ENCODE results near the gene SEH1L. TPM values are rescaled to one million over a fixed set of nuclear protein-coding genes. Genes with fewer than 3 reads are reported as not detected.
"Not testable (repeated sequence)": the region's sequence is repeated elsewhere in the genome, so short reads cannot be mapped to it uniquely, and the experiment has no call there.

The SEH1L gene
- total and polyA plus RNA-seq, 2 donors, result 18.1 to 26.6 TPM

- 81% methylated on average over 2 of the region's 2 CpGs for WGBS
These were observed 45.6 kb downstream of the SEH1L start for GRCh38 chr18:12993439-12993838.

DNA sequence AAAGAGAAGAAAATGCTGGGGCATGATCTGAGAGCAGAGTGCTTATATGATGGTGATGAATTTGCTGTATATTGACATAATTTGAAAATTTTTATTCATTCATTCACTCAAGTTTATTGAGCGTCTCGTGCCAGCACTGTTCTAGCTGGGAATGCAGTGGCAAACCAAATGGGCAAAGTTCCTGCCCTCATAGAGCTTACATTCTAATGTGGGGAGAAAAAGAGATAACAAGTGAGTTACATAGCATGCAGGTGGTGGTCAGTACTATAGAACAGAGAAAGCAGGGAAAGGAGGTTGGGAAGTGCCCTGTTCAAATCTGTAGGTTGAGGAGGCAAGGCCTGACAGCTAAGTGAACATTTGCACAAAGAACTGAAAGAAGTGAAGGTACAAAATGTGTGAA, 47.6 kb downstream of the SEH1L start:
- H3K4me1 ChIP-seq (ENCODE audit: insufficient read depth), result no peaks in the 10 kb centered on the region
- DNase-seq (ENCODE audit: extremely low spot score), result no peak
- H3K27ac ChIP-seq (ENCODE audit: low read depth), result no peak overlapping the region
- no peak overlapping the region for H3K4me3 ChIP-seq (ENCODE audit: low read depth, low read length)
- H3K36me3 ChIP-seq (ENCODE audit: insufficient read depth), result no peaks in the 10 kb centered on the region
- 100% methylated on average over 2 of the region's 2 CpGs for WGBS

More at GRCh38 chr18:12993439-12993838, 45.6 kb downstream of the SEH1L start:
- no peaks in the 10 kb centered on the region for H3K36me3 ChIP-seq (ENCODE audit: insufficient read depth)
- H3K4me1 ChIP-seq (ENCODE audit: insufficient read depth), result no peaks in the 10 kb centered on the region
- no peak overlapping the region for H3K4me3 ChIP-seq (ENCODE audit: low read depth, low read length)
- DNase-seq (ENCODE audit: extremely low spot score), result no peak
- H3K27ac ChIP-seq (ENCODE audit: low read depth), result no peak overlapping the region

DNA sequence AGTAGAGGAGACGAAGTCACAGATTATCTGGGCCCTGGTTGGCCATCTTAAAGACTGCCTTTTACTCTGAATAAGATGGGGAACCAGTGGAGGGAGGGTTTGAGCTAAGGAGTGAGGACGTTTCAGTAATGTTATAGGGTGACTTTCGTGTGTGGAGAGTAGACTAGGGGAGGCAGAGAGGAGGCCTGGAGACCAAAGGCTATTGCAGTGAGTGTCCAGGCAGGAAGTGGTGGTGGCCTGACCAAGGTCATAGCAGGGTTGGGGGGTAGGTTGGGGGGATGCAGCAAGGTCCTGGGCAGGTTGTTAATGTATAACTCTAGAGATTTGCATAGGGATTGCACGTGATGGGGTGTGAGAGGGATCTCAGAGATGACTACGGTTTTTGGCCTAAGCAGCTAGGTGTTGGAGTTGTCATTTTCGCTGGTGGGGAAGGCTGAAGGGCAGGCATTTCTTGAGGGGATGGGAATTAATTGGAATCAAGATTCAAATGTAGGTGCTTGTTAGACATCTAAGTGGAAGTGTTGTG, 48.2 kb downstream of the SEH1L start:
- H3K27ac ChIP-seq (ENCODE audit: low read depth), result no peak overlapping the region
- no peaks in the 10 kb centered on the region for H3K36me3 ChIP-seq (ENCODE audit: insufficient read depth)
- H3K4me1 ChIP-seq (ENCODE audit: insufficient read depth), result no peaks in the 10 kb centered on the region
- 92% methylated on average over 6 of the region's 6 CpGs for WGBS
- H3K4me3 ChIP-seq (ENCODE audit: low read depth, low read length), result no peak overlapping the region
- DNase-seq (ENCODE audit: extremely low spot score), result no peak

DNA sequence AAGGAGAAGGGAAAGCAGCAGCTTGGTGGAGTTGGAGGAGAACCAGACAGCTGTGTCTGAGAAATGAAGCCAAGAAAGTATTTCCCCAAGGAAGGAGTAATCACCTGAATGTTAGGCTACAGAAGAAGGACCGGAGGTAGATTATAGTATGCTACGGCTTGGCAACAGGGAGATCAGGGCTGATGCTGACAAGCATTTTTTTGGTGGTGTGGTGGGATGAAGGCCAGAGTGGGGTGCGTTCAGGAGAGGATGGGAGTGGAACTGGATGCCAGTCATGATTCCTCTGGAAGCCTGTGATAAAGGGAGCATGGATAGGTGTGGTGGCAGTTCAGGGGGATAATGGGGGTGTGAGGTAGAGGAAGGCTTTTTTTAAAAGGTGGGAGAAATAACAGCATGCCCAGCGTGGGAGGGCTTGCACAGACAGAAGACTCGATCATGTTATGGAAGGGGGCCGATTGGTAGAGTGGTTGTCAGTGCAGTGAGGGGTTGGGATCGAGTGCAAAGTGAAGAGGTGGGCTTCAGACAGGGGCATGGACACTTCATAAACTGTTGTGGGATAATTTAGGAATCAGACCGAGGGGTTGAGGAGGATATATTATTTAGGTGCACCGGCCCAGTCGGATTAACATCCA, 49.0 kb downstream of the SEH1L start:
- no peak overlapping the region for H3K27ac ChIP-seq (ENCODE audit: low read depth)
- DNase-seq (ENCODE audit: extremely low spot score), result no peak
- 59% methylated on average over 10 of the region's 10 CpGs for WGBS
- H3K4me3 ChIP-seq (ENCODE audit: low read depth, low read length), result no peak overlapping the region
- no peaks in the 10 kb centered on the region for H3K36me3 ChIP-seq (ENCODE audit: insufficient read depth)
- H3K4me1 ChIP-seq (ENCODE audit: insufficient read depth), result no peaks in the 10 kb centered on the region

DNA sequence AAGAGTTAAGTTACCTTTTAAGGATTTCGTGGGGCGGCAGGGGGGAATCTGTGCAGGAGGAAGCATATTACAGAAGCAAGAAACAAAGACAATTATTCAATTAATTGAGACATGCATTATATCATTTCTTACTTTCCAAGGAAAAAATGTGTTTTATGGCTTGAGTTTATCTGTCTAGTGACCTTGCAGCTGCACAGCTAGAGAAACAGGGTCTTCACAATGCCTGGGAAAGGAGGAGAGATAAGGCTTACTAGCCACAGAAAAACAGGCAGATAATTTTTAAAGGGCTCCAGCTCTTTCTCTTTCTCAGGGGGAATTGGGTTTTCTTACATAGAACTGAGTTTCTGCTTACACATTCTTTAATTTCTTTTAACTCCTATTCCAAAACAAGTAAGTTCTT, 49.5 kb downstream of the SEH1L start:
- H3K4me3 ChIP-seq (ENCODE audit: low read depth, low read length); DNase-seq (ENCODE audit: extremely low spot score); H3K27ac ChIP-seq (ENCODE audit: low read depth); H3K4me1 ChIP-seq (ENCODE audit: insufficient read depth); H3K36me3 ChIP-seq (ENCODE audit: insufficient read depth): not testable (repeated sequence)
- 58% methylated on average over 2 of the region's 2 CpGs for WGBS

DNA sequence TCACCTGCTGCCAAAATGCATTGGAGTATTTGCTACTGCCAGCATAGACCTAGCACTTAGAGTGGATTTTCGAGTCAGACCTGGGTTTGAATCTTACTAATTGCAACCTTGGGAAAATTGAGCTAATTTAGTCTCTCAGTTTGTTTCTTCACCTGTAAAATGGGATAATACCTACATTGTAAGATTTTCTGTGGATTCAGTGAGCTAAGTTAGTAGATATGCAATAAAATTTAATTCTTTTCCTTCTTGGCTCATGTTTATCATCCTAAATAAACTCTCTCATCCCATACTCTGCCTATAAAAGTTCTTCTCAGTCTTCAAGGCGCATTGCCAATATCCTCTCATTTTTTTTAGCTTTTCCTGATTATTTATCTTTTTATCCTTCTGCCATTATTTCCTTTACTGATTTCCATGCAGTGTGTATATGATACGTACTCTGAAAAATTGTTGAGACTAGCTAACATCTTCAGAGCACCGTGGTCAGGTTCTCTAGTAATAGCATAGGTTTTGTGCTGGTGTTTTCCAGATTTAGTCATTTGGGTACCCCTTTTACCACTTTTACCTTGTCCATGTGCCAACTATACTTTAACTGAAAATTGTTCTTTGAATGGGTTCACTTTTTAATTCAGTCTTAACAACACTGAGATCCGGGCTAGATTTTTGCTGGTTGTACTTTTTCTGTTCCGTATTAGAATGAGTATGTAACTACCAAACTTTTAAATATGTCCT, 50.7 kb downstream of the SEH1L start:
- DNase-seq (ENCODE audit: extremely low spot score), result no peak
- Histone ChIP-seq H3K27ac (ENCODE audit: low read depth) (no peak overlapping the region), H3K36me3 (ENCODE audit: insufficient read depth) (no peaks in the 10 kb centered on the region), H3K4me3 (ENCODE audit: low read depth, low read length) (no peak overlapping the region), H3K4me1 (ENCODE audit: insufficient read depth) (no peaks in the 10 kb centered on the region)
- WGBS, result 63% methylated on average over 6 of the region's 6 CpGs

DNA sequence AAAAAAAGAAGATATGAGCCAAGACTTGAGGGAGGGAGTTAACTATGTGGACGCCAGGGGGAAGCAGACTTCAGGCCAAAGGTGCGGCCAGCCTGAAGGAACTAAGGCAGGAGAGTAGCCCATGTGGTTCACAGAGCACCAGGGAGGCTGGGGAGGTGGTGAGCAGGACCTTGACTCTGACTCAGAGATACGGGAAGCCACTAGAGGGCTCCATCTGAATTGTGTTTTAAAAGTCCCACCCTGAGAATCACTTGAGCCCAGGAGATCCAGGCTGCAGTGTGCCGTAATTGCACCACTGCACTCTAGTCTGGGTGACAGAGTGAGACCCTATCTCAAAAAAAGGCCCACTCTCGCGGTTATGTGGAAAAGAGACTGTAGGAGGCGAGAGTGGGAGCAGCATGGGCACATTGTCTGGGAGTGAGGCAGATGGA, 55.7 kb downstream of the SEH1L start:
- no peak overlapping the region for H3K27ac ChIP-seq (ENCODE audit: low read depth)
- 69% methylated on average over 7 of the region's 7 CpGs for WGBS
- no peaks in the 10 kb centered on the region for H3K4me1 ChIP-seq (ENCODE audit: insufficient read depth)
- no peak overlapping the region for H3K4me3 ChIP-seq (ENCODE audit: low read depth, low read length)
- no peaks in the 10 kb centered on the region for H3K36me3 ChIP-seq (ENCODE audit: insufficient read depth)
- DNase-seq (ENCODE audit: extremely low spot score), result no peak

DNA sequence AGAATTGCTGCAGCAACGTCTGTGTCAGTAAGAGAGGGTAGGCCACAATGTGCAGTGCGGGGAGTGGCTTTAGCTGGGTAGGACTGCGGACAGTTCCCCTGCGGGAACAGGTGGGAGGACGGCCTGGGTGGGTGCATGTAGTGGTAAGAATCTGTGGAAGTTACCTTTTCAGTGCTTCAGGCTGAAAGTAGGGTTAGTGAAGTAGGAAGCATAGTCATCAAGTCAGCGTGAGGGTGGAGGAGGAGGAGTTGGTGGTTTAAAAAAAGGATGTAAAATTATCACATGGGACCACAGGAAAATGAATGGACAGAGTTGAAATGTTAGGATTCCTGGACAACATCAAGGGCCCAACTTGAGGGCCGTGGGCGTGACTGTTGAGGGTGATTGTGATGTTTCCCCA, 56.6 kb downstream of the SEH1L start:
- Histone ChIP-seq H3K36me3 (ENCODE audit: insufficient read depth) (peaks cover 1% of the 10 kb centered on the region), H3K4me3 (ENCODE audit: low read depth, low read length) (no peak overlapping the region), H3K4me1 (ENCODE audit: insufficient read depth) (no peaks in the 10 kb centered on the region), H3K27ac (ENCODE audit: low read depth) (no peak overlapping the region)
- WGBS, result 91% methylated on average over 8 of the region's 8 CpGs
- DNase-seq (ENCODE audit: extremely low spot score), result no peak

DNA sequence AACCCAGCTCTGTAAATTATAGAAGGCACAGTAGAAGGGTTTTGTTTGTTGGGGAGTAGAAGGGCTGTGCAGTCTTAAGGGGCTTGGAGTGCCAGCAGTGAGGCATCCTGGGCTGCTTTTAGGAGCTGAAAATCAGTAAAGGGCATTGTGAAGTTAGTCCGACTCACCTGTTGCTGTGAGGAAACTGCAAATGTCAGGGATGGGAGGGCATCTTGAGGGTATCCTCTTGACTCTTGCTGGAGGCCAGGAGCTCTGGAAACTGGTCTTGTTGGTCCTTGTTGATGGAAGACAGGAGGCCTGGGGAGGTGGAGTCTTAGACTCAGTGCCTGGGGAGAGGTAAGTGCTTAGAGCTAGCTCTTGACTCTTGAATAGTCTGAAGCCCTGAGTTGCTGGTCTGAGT, 57.5 kb downstream of the SEH1L start:
- no peak overlapping the region for H3K27ac ChIP-seq (ENCODE audit: low read depth)
- H3K36me3 ChIP-seq (ENCODE audit: insufficient read depth), result peaks cover 4% of the 10 kb centered on the region
- WGBS, result 96% methylated on average over 1 of the region's 1 CpG
- DNase-seq (ENCODE audit: extremely low spot score), result no peak
- H3K4me3 ChIP-seq (ENCODE audit: low read depth, low read length), result no peak overlapping the region
- no peaks in the 10 kb centered on the region for H3K4me1 ChIP-seq (ENCODE audit: insufficient read depth)

GRCh38 chr18:13006531-13007247, 58.9 kb downstream of the SEH1L start:
- WGBS, result 72% methylated on average over 12 of the region's 12 CpGs
- Histone ChIP-seq H3K36me3 (ENCODE audit: insufficient read depth) (peaks cover 4% of the 10 kb centered on the region), H3K4me1 (ENCODE audit: insufficient read depth) (no peaks in the 10 kb centered on the region), H3K4me3 (ENCODE audit: low read depth, low read length) (no peak overlapping the region), H3K27ac (ENCODE audit: low read depth) (no peak overlapping the region)
- DNase-seq (ENCODE audit: extremely low spot score), result no peak

- peaks cover 4% of the 10 kb centered on the region for H3K36me3 ChIP-seq (ENCODE audit: insufficient read depth)
- no peaks in the 10 kb centered on the region for H3K4me1 ChIP-seq (ENCODE audit: insufficient read depth)
- whole genome bisulfite sequencing, result 50% methylated on average over 2 of the region's 2 CpGs
- no peak for DNase-seq (ENCODE audit: extremely low spot score)
- no peak overlapping the region for H3K4me3 ChIP-seq (ENCODE audit: low read depth, low read length)
- no peak overlapping the region for H3K27ac ChIP-seq (ENCODE audit: low read depth)
These were observed 59.4 kb downstream of the SEH1L start for GRCh38 chr18:13007248-13007560.

- no peak overlapping the region for H3K4me3 ChIP-seq (ENCODE audit: low read depth, low read length)
- WGBS, result 97% methylated on average over 5 of the region's 5 CpGs
- peaks cover 6% of the 10 kb centered on the region for H3K36me3 ChIP-seq (ENCODE audit: insufficient read depth)
- H3K4me1 ChIP-seq (ENCODE audit: insufficient read depth), result no peaks in the 10 kb centered on the region
- no peak for DNase-seq (ENCODE audit: extremely low spot score)
- no peak overlapping the region for H3K27ac ChIP-seq (ENCODE audit: low read depth)
These were observed 63.9 kb downstream of the SEH1L start for GRCh38 chr18:13011719-13012118.

- DNase-seq (ENCODE audit: extremely low spot score), result no peak
- Histone ChIP-seq H3K36me3 (ENCODE audit: insufficient read depth) (peaks cover 5% of the 10 kb centered on the region), H3K4me1 (ENCODE audit: insufficient read depth) (no peaks in the 10 kb centered on the region), H3K4me3 (ENCODE audit: low read depth, low read length) (no peak overlapping the region), H3K27ac (ENCODE audit: low read depth) (no peak overlapping the region)
- 91% methylated on average over 2 of the region's 2 CpGs for WGBS
These were observed 66.4 kb downstream of the SEH1L start for GRCh38 chr18:13014232-13014631.

DNA sequence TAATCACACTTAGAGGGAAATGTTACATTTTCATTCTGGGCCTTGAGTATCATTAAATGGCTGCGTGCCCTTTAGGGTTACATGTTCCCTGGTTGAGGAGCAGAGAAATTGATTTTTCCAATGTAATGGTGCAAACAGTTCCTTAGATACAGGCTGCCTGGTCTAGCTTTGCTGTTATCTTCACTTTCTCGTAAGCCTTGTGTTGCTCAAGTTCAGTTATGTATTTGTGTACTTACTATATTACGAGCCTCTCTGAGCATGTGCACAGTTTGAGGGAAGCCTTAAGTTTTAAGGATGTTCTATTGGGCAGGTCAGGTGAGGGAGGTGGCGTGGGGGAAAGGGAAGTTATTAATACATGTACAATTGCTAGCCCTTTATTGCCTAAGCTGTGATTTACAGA, 67.0 kb downstream of the SEH1L start:
- Histone ChIP-seq H3K36me3 (ENCODE audit: insufficient read depth) (peaks cover 4% of the 10 kb centered on the region), H3K27ac (ENCODE audit: low read depth) (no peak overlapping the region), H3K4me3 (ENCODE audit: low read depth, low read length) (no peak overlapping the region), H3K4me1 (ENCODE audit: insufficient read depth) (no peaks in the 10 kb centered on the region)
- no peak for DNase-seq (ENCODE audit: extremely low spot score)
- 84% methylated on average over 4 of the region's 4 CpGs for WGBS
